Measurements from ENCODE around the gene PLCB4.

Gene PLCB4

GRCh38 chr20:9476174-9476573, 407.3 kb downstream of the PLCB4 start:
- in situ Hi-C loops (cut with MboI; ENCODE audit: low sequenced_read_pairs), result no loop called here

GRCh38 chr20:9476637-9477036, 407.8 kb downstream of the PLCB4 start:
- in situ Hi-C loops (cut with MboI; ENCODE audit: low sequenced_read_pairs), result no loop called here

- in situ Hi-C loops (cut with MboI; ENCODE audit: low sequenced_read_pairs), result no loop called here
These were observed 409.9 kb downstream of the PLCB4 start for GRCh38 chr20:9478771-9479170.

GRCh38 chr20:9480066-9480465, 411.2 kb downstream of the PLCB4 start:
- in situ Hi-C loops (cut with MboI; ENCODE audit: low sequenced_read_pairs), result no loop called here

GRCh38 chr20:9482180-9482579, 413.3 kb downstream of the PLCB4 start:
- in situ Hi-C loops (cut with MboI; ENCODE audit: low sequenced_read_pairs), result no loop called here

GRCh38 chr20:9483131-9483530, 414.2 kb downstream of the PLCB4 start:
- in situ Hi-C loops (cut with MboI; ENCODE audit: low sequenced_read_pairs), result no loop called here

GRCh38 chr20:9485614-9486340, 416.9 kb downstream of the PLCB4 start:
- in situ Hi-C loops (cut with MboI; ENCODE audit: low sequenced_read_pairs), result no loop called here

- in situ Hi-C loops (cut with MboI; ENCODE audit: low sequenced_read_pairs), result no loop called here
These were observed 418.3 kb downstream of the PLCB4 start for GRCh38 chr20:9487231-9487630.

- in situ Hi-C loops (cut with MboI; ENCODE audit: low sequenced_read_pairs), result no loop called here
These were observed 419.2 kb downstream of the PLCB4 start for GRCh38 chr20:9488063-9488462.

GRCh38 chr20:9490161-9490560, 421.3 kb downstream of the PLCB4 start:
- in situ Hi-C loops (cut with MboI; ENCODE audit: low sequenced_read_pairs), result no loop called here

GRCh38 chr20:9490631-9491030, 421.7 kb downstream of the PLCB4 start:
- in situ Hi-C loops (cut with MboI; ENCODE audit: low sequenced_read_pairs), result no loop called here

GRCh38 chr20:9491324-9491723, 422.4 kb downstream of the PLCB4 start:
- in situ Hi-C loops (cut with MboI; ENCODE audit: low sequenced_read_pairs), result no loop called here

- in situ Hi-C loops (cut with MboI; ENCODE audit: low sequenced_read_pairs), result no loop called here
These were observed 423.2 kb downstream of the PLCB4 start for GRCh38 chr20:9492067-9492466.

- in situ Hi-C loops (cut with MboI; ENCODE audit: low sequenced_read_pairs), result no loop called here
These were observed 424.9 kb downstream of the PLCB4 start for GRCh38 chr20:9493803-9494202.

GRCh38 chr20:9495701-9496100, 426.8 kb downstream of the PLCB4 start:
- in situ Hi-C loops (cut with MboI; ENCODE audit: low sequenced_read_pairs), result no loop called here

GRCh38 chr20:9496155-9496554, 427.3 kb downstream of the PLCB4 start:
- in situ Hi-C loops (cut with MboI; ENCODE audit: low sequenced_read_pairs), result no loop called here

GRCh38 chr20:9498322-9498721, 429.4 kb downstream of the PLCB4 start:
- in situ Hi-C loops (cut with MboI; ENCODE audit: low sequenced_read_pairs), result no loop called here

GRCh38 chr20:9499126-9499899, 430.4 kb downstream of the PLCB4 start:
- in situ Hi-C loops (cut with MboI; ENCODE audit: low sequenced_read_pairs), result no loop called here

- in situ Hi-C loops (cut with MboI; ENCODE audit: low sequenced_read_pairs), result no loop called here
These were observed 431.2 kb downstream of the PLCB4 start for GRCh38 chr20:9500121-9500520.

GRCh38 chr20:9501473-9501872, 432.6 kb downstream of the PLCB4 start:
- in situ Hi-C loops (cut with MboI; ENCODE audit: low sequenced_read_pairs), result no loop called here

GRCh38 chr20:9503526-9504245, 434.8 kb downstream of the PLCB4 start:
- in situ Hi-C loops (cut with MboI; ENCODE audit: low sequenced_read_pairs), result no loop called here
